ENCODE results near the gene SLC25A25.

Gene SLC25A25

DNA sequence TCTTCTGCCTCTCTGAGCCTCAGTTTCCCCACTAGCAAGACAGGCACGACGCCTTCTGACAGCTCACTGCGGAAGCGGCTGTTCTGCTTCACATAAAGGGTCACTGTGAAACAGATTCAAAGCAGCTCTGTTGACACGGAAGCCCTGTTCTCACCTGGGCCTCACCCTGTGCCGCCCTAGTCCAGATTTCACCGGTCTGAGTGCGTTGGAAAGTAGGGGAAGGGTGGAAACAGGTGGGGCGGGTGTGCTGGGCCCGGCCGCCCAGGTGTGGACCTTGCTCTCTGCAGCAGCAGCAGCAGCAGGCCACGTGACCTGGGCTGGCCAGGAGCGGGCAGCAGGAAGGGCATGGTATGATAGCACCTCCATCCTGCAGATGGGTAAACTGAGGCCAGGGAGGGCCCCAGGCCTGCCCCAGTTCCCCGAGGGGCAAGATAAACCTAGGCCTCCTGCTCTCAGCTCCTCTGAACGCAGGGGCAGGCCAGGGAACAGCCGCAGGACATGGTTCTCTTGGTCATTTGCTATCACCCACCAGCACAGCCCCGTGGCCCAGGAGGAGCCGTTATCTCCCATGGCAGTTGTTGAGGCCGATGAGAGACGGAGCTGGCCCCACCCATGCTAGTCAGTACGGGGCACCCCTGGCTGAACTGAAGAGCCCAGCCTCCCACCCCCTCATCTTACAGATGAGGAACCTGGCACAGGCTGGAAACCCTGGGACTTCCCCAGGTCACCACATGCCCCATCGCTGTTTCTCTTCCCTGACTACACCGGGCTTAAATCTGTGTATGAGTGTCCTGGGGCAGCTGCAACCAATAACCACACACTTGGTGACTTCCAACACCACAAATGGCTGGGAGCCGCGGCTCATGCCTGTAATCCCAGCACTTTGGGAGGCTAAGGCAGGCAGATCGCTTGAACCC lies 47.4 kb downstream of the SLC25A25 start:
- DNase-seq: no peak

DNA sequence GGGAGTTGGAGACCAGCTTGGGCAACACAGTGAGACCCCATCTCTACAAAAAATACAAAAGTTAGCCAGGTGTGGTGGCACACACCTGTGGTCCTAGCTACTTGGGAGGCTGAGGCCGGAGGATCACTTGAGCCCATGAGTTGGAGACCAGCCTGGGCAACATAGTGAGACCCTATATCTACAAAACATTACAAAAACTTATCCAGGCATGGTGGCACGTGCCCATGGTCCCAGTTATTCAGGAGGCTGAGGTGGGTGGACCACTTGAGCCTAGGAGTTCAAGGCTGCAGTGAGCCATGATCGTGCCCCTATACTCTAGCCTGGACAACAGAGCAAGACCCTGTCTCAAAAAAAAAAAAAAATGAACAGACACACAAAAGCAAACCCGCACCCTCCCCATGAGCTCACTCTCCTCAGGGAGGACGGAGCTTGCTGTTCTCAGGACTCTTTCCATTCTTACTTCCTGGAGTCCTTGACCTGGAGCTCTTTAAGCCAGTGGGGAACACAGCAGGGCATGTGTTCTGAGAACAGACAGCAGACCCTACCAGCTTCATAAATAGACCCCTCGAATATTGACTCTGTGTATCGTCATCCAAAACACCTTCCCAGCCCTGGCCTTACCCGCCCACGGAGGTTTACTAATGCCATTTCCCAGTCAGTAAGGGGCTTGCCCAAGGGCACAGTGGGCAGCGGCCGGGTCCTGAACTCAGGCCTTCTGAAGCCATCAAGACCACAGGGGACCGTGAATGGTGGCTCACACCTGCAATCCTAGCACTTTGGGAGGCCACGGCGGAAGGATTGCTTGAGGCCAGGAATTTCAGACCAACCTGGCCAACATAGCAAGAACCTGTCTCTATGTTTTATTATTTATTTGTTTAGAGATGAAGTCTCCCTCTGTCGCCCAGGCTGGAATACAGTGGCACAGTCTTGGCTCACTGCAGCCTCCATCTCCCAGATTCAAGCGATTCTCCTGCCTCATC lies 48.4 kb downstream of the SLC25A25 start:
- DNase-seq: no peak

DNA sequence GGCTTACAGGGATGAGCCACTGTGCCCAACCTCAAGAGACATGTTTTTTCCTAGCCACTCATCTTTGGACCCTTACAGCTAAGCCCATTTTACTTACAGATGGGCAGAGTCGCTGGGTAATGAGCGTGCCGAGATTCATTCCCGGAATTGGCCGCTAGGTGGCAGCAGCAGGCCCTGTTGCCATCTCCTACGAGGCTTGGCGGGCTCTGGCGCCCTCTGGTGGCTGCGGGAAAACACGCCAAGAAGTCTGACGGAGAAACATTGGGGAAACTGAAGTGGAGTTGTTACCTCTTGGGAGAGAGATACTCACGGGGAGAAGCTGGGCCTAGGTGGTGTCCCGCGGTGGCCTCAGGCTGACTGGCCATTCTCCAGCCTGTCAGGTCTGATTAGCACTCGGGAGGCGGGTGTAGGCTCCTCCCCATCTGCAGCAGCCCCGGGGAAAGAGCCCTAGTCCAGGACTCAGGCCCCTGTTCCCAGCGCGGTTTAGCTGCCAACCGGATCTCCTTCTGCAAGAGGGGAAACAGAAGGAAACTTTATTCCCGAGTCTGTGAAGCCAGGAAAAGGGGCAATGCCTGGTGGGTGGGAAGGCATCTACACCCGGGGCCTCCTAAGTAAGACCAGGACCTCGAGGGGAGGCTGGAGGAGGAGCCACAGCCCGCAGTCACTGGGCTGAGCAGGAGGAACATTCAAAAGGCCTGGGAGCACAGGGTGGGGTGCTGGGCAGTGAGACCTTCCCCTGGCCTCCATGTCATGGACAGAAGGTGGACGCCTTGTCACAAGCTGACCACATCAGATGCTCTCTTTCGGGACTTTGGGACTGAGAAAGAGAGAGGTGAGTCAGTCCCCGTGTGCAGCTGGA lies 49.8 kb downstream of the SLC25A25 start:
- DNase-seq: peak; percentile 89 to 99

DNA sequence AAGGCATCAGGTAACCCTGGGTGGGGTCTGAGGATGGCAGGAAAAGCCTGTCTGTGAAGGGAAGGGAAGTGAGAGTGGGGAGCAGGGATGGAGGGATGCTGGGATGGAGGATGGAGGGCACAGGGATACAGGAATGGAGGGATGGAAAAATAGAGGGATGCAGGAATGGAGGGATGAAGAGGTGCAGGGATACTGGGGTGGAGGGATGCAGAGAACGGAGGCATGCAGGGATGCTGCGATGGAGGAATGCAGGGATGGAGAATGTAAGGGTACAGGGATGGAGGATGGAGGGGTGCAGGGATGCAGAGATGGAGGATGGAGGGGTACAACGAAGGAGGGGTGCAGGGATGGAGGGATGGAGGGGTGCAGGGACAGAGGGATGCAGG lies 50.4 kb downstream of the SLC25A25 start:
- no peak for DNase-seq

DNA sequence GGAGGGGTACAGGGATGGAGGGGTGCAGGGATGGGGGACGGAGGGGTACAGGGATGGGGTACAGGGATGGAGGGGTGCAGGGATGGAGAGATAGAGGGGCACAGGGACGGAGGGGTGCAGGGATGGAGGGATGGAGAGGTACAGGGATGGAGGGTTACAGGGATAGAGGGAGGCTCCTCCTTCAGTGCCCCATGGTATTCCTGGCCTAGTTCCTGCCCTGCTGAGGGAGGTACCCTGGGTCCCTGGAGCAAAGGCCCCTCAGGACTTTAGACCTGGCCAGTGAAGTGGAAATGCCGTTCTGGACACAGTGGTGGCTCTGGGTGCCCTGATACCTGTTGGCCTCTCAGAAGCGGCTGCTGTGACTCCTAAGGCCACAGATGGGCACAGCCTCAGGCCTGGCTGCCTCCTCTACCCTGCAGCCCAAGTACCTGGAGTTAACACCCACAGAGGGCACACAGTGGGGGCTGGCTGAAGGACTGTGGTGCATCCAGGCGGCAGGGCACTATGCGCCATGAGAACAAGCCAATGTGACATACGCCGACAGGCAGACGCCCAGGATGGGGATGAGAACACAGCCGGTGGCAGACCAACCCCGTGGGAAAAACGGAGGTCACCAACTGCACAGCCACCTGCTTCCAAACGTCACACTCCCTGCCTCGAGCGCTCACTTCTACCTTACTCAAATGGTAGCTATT lies 51.1 kb downstream of the SLC25A25 start:
- no peak for DNase-seq

DNA sequence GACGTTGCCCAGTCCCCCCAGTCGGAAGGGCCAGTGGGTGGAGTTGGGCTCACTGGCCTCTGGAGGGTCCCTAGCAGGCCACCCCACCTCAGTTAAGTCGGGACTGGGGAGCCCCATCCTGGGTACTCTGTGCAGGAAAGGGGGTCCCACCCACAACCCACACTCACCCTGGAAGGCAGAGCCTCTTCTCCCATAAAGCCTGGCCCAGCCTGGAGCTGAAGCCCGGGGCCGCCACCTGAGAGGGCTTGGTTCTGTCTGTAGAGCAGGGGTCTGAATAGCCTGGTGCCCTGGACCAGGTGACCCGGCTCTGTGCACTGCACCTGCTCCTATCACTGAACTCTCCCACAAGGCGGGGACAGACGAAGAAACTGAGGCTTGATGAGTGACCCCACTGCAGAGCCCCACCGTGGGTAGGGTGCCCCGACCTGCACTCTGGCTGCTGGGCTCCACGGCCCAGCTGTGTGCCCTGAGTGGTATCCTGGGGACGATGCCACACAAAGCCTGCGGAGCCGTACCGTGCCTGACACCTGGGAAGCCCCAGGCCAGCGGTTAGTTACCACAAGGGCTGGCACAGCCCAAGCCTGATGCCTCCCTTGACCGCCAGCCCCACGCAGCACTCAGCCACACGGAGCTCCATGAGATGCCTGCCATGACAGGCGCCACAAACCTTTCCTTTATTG lies 52.2 kb downstream of the SLC25A25 start:
- DNase-seq: no peak

DNA sequence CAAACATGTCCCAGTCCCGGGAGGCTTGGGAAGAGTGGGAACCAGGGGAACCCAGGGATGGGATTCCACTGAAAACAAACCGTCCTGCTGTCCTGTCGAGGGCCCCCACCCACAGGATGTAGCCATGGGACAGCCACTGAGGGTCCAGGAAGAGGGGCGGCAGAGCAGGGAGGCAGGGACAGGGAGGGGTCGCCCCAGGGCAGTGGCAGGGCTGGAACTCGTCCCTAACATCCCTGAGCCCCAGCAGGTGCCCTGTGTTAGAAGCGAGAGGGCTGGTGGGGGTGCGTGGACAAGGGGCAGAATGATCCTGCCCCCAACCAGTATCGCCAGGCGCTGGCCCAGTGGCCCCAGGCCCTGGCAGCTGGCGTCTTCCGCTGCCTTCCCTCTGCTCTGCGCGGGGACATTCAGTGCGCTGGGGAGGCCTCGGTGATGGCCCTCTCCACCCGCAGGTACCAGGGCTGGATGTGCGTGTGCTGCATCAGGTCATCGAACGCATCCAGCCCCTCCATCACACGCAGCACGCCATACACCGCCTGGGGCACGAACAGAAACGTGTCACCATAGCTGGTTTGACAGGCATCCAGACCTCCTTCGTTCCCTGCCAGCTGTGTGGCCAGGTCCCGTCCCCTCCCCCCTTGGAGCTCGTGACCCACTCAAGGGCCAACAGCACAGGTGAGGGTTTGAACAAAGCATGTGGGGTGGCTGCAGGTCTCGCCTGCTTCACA lies 52.9 kb downstream of the SLC25A25 start:
- no peak for DNase-seq

DNA sequence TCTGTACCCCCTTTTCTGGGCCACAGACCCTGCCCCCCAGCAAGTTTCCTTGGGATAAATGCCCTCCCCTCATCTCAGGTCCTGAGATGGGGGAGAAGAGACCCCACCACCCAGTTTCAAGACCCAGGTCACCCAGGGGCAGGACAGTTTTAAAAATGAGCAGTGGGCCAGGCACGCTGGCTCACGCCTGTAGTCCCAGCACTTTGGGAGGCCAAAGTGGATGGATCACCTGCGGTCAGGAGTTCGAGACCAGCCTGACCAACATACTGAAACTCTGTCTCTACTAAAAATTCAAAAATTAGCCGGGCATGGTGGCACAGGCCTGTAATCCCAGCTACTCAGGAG lies 53.4 kb downstream of the SLC25A25 start:
- no peak for DNase-seq

DNA sequence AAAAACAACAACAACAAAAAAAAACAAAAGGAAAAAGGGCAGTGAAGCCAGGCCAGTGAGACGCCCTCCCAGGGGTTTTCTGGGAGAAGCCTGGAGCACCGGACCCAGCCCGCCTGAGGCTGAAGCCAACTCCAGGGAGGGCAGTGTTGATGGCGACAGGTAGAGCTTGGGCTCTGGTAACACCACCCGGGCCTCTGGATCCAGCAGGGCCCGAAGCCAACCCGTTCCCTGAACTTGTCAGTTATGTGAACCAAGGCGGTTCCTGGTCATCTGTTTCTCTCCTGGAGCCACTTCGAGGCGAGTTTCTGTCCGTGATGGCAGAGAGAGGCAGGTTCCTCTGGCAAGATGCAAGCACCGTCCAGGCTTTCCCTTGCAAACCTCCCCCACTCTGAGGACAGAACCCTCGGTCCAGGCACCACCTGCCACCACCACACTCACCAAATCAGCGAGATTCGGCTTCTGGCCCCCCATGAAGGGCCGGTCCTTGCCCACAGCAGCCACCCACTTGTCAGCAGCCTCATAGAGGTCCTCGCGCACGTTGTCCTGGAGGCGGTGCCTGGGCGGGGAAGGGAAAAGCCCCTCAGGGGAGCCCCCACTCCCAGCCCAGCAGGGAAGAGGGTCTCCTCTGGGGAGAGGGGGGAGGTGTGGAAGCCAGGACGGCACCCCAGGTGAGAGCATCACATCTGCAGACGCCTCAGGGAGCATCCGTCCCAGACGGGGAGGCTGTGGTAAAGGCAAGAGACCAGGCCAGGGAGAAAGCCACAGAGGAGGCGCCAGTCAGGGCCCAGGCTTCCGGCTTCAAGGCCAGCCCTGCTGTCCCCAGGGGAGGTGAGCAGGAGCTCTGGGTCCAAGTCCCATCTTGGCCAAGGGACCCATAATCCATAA lies 54.1 kb downstream of the SLC25A25 start:
- no peak for DNase-seq

DNA sequence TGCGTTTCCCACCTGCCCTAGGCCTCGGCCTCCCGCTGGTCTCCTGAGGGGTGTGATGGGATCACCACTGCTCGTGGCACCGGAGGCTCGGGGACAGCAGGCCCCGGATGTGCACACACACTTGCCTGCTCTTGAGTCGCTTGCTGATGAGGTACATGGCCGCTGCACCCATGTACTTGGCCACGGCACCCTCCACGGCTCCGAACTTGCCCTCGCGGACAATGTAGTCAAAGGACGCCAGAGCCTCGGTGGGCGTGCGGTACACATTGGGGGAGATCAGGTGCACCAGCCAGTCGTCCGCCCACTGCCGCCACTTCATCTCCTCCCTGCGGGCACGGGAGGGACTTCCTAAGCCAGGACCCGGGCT lies 54.8 kb downstream of the SLC25A25 start:
- no peak for DNase-seq

DNA sequence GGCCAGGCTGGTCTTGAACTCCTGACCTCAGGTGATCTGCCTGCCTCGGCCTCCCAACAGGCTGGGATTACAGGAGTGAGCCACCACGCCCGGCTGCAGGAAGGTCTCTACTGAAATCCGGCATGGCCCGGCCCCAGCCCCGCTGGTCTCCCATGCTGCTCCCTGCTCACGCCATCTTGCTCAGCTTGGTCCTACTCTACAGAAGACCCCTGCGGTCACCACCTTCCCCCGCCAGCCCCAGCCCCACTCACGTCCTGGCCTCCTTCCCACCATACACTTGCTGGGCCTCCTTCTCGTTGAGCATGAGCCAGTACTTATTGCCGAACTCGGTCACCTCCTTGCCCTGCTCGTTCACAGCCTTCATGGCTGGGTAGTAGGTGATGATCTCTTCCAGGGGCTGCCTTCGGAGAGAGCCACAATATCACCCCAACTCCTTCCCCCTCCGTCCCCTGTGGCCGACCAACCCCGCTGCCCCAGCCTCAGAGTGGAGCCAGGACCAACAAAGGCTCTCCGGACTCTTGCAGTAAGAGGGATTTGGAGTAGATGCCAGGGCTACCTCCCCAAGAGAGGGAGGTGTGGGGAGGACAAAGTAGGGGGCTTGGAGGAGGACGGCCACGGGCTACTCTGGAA lies 55.5 kb downstream of the SLC25A25 start:
- no peak for DNase-seq

DNA sequence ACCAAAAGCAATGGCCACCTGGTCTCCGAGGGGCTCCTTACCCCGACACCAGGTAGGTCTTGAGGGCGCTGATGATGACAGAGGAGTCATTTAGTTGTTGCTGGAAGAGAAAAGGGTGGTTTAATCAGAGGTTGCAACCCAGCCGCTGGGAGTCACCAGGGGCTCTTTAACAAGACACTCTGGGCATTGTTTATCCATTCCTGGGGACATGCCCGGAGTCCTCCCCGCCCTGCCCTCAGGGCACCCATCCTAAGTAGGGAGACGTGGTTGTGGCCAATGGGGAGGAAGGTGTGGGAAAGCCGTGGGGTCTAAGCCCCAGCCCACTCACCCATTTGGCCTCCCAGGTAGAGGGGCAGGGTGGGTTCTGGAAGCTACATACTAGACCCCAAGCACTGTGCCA lies 56.4 kb downstream of the SLC25A25 start:
- no peak for DNase-seq

DNA sequence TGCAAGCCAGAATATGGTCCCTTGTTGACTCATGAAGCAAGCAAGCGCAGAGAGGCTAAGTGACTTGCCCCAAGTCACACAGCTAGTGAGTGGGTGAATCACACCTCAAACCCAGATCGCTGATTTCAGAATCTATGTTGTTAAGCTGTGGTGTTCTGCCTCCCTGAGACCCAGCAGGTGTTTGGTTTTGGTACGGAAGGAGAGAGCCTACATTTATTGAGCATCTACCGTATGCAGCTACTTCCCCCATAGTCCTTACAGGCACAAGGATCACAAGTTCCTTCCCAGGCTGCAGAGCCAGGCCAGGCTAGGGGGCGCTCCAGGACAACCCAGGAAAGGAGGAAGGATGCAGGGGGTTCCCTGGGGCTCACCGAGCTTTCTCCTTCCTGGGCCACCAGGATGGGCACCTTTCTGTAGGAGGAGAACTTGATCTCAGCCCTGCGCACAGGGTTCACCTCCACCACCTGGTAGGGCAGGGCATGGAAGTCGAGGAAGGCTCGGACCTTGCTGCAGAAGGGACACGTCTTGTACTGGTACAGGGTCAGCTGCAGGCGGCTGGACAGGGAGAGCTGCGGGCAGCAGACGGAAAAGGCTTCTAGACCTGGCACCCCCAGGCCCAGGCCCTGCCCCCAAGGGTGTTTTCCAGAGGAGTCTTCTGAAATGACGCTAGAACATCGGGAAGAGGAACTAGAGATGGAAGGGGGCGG lies 57.0 kb downstream of the SLC25A25 start:
- peak; percentile 19 to 30 for DNase-seq

DNA sequence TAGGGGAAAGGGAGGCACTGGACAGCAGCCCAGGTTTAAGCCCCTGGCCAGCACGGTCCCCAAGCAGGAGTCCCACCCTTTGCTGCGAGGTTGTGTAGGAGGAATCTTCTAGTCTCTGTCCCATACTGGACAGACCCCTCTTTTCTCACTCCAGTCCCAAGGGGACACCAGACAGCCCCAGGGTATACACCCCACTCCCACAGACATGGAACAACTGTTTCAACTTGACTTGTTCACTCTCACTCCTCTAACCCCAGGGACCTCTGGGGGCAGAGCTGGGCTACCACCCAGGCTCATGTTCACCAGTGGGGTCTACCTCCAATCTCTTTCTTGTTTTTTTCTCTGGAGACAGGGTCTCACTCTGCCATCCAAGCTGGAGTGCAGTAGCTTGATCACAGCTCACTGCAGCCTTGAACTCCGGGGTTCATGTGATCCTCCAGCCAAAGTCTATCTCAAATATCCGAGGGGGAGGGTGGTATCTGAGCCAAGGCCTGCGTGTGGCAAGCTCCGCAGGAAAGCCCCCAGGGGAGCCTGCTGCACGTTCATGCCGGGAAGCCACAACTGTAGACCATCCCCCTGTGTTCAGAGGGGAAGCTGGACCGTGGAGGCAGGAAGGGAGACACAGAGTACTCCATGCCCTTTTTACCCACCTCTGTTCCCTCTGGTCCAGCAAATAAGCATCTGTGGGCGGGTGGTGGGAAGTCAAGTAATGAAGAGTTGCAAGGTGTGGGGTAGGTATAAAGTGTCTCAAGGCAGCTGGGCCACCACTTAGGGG lies 57.7 kb downstream of the SLC25A25 start:
- DNase-seq: no peak

DNA sequence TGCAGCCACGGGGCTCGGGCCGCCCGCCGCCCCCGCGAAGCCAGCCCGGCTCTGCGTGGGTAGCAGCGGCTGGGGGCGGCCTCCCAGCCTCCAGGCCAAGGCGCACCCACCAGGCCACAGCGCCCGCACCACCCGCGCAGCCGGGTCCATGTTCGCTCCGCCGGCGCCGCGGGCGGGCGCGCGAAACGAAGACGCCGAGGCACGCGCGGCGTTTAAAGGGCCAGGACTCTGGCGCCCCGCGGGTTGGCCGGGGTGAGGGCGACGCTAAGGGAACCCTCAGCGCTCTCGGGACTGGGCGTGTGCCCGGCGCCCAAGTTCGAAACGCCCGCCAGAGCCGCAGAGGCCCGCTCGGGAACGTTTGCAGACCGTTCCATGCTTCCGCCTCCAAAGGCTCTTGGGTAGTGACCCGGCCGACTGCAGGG lies 59.5 kb downstream of the SLC25A25 start, which contains the start of gene PTGES2:
PTGES2 (minus strand) TSS at position 162 of the 422 bp plus-strand sequence; CDS start at position 150, 12 bp downstream.
- peak; percentile 82 to 84 for DNase-seq

DNA sequence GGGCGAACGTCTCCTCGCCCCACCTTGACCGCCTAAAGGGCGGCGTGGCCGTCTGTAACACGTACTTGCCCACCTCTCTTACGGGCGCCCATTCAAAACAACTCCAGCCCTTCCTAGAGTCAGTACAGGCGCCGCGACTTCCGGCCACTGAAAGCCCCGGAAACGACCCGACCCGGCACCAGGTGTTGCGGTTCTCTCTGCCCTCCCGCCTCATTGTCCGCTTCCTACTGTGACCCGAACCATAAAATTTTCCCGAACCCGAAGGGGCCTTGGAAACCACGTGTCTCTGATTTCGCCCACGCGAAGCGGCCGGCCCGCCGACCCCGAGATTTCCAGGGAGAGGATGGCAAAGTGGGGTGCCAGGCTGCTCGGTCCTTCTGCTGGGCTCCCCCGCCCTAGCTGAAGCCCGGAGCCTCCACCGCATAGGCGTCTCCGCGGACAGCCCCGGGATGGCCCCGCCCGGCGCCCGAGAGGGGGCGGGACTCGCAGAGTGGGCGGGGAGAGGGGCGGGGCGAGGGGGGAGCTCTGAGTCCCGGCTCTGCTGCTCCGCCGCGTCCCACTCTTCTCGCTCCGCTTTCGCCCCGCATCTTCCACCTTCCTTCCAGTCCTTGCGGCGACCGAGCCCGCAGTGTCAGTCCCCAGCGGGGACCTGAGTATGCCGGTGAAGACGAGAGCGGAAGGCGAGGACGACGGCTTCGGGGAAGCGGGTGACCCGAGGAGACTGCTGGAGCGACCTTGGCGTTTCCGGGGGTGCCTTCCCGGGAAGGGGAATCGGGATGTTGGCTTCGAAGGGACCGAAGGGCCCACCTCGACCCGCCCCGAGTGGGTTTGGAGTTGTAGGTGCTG lies 60.2 kb downstream of the SLC25A25 start:
- peak; percentile 82 to 84 for DNase-seq
